GM23248 (cell line): ENCODE measurements around the gene RCSD1. TPM values are rescaled to one million over a fixed set of nuclear protein-coding genes. Genes with fewer than 3 reads are reported as not detected.

Experiments
- DNase-seq: peaks from one replicate; pipeline ENCODE4 v3.0.0-alpha.2; 2015
- H2AFZ ChIP-seq: fragments of 200-600 bp; sonication (generic); 2 replicates; pipeline ENCODE4 v1.6.1; 2016; ENCODE audit warnings: antibody characterized with exemption
- H3F3A ChIP-seq: fragments of 200-600 bp; sonication (generic); 2 replicates; pipeline ENCODE4 v1.6.1; 2016; ENCODE audit warnings: mild to moderate bottlenecking, antibody characterized with exemption, mixed run types; ENCODE audit not compliant: insufficient read depth
- H3K27ac ChIP-seq: fragments of 200-600 bp; sonication (generic); 2 replicates; pipeline ENCODE4 v1.5.1; 2016; ENCODE audit warnings: mild to moderate bottlenecking
- H3K27me3 ChIP-seq: fragments of 200-600 bp; sonication (generic); replicated peaks from 2 replicates; pipeline ENCODE4 v1.6.1; 2016; ENCODE audit warnings: mild to moderate bottlenecking; ENCODE audit not compliant: insufficient read depth
- H3K36me3 ChIP-seq: fragments of 200-600 bp; sonication (generic); 2 replicates; pipeline ENCODE4 v1.6.1; 2016; ENCODE audit warnings: low read depth, mild to moderate bottlenecking
- H3K4me1 ChIP-seq: fragments of 200-600 bp; sonication (generic); 2 replicates; pipeline ENCODE4 v1.6.1; 2016; ENCODE audit warnings: mild to moderate bottlenecking; ENCODE audit not compliant: insufficient read depth
- H3K4me2 ChIP-seq: fragments of 200-600 bp; sonication (generic); one replicate; pipeline ENCODE4 v1.6.1; 2016; ENCODE audit warnings: mild to moderate bottlenecking; ENCODE audit not compliant: unreplicated experiment
- H3K4me3 ChIP-seq: fragments of 200-600 bp; sonication (generic); 2 replicates; pipeline ENCODE4 v1.5.1; 2016; ENCODE audit warnings: mild to moderate bottlenecking
- H3K79me2 ChIP-seq: fragments of 200-600 bp; sonication (generic); 2 replicates; pipeline ENCODE4 v1.6.1; 2016; ENCODE audit warnings: mild to moderate bottlenecking; ENCODE audit not compliant: insufficient read depth
- H3K9ac ChIP-seq: fragments of 200-600 bp; sonication (generic); 2 replicates; pipeline ENCODE4 v1.6.1; 2016; ENCODE audit warnings: mild to moderate bottlenecking
- H3K9me2 ChIP-seq: fragments of 200-600 bp; sonication (generic); 2 replicates; pipeline ENCODE4 v1.6.1; 2016; ENCODE audit warnings: mixed run types, mild to moderate bottlenecking, moderate library complexity; ENCODE audit not compliant: insufficient read depth
- H3K9me3 ChIP-seq: fragments of 200-600 bp; sonication (generic); one replicate; pipeline ENCODE4 v1.6.1; 2017; ENCODE audit warnings: low read depth
- H4K20me1 ChIP-seq: fragments of 200-600 bp; sonication (generic); 2 replicates; pipeline ENCODE4 v1.6.0; 2016; ENCODE audit not compliant: insufficient read depth
- EZH2 ChIP-seq: fragments of 200-600 bp; sonication (generic); IDR thresholded peaks from 2 replicates; pipeline ENCODE4 v1.6.1; 2018; ENCODE audit warnings: antibody characterized with exemption, mild to moderate bottlenecking; ENCODE audit not compliant: insufficient read depth, poor library complexity, severe bottlenecking
- EZH2phosphoT487 ChIP-seq: fragments of 200-600 bp; sonication (generic); IDR thresholded peaks from 2 replicates; pipeline ENCODE4 v1.6.1; 2018; ENCODE audit warnings: antibody characterized with exemption, moderate library complexity, mild to moderate bottlenecking, low read depth; ENCODE audit not compliant: insufficient read depth
- WGBS, 2 experiments: methylation state at CpG; one replicate each; pipeline ENCODE4 v1.1.6; 2015 to 2017; ENCODE audit warnings: low lambda C conversion rate in 2 of 2, low coverage in 1 of 2; ENCODE audit errors: missing lambda C conversion rate in 2 of 2; 5-methylcytosine and 5-hydroxymethylcytosine counted together
- in situ Hi-C: fragments of 300-500 bp; cut with MboI; formaldehyde crosslinking; loops from 2 replicates; pipeline ENCODE4 v1.15.0; 2020
- polyA plus RNA-seq: library from polyadenylated mRNA; unstranded; fragments of >200 nt; fragmentation: Nextera tagmentation; extraction: Ambion mirVana; gene quantifications from 2 replicates; pipeline ENCODE4 v1.2.1, GENCODE V29; 2016
- total RNA-seq: library from RNA; depleted of rRNA; stranded (reverse); fragments of >200 nt; shearing (Covaris generic); gene quantifications from 2 replicates; pipeline ENCODE4 v1.2.3, GENCODE V29; 2014

The RCSD1 gene
- total and polyA plus RNA-seq, 2 experiments from 2014 or later: 0.22 to 0.23 TPM

- Histone ChIP-seq H3K9me3 (no peaks in the 10 kb centered on the region), H3K4me2 (no peak overlapping the region), H4K20me1 (no peaks in the 10 kb centered on the region), H3K79me2 (no peaks in the 10 kb centered on the region), H3K36me3 (no peaks in the 10 kb centered on the region), H3K4me1 (no peaks in the 10 kb centered on the region), H3K9ac (no peak overlapping the region), H3F3A (no peaks in the 10 kb centered on the region), H2AFZ (no peak overlapping the region), H3K9me2 (no peaks in the 10 kb centered on the region), H3K4me3 (no peak overlapping the region), H3K27me3 (no peaks in the 10 kb centered on the region), H3K27ac (no peak overlapping the region)
- no peak for DNase-seq
- in situ Hi-C loops: loop anchor here (25.0 kb wide), 3 partner anchors 91 to 591 kb away; partner anchors contain the start of genes GPA33 and STYXL2
- 91 to 92% methylated on average over 10 of the region's 10 CpGs for WGBS, 2 experiments
- no peak for TF ChIP-seq EZH2
- no peak for TF ChIP-seq EZH2phosphoT487
Observed at GRCh38 chr1:167678422-167678821, 48.4 kb downstream of the RCSD1 start.

GRCh38 chr1:167678838-167679237 lies 48.8 kb downstream of the RCSD1 start:
- TF ChIP-seq EZH2 (no peak), EZH2phosphoT487 (no peak)
- in situ Hi-C loops: loop anchor here (25.0 kb wide), 3 partner anchors 92 to 592 kb away; partner anchors contain the start of genes GPA33 and STYXL2
- Histone ChIP-seq H3K36me3 (no peaks in the 10 kb centered on the region), H3K4me3 (no peak overlapping the region), H3K9me2 (no peaks in the 10 kb centered on the region), H3K4me1 (no peaks in the 10 kb centered on the region), H3F3A (no peaks in the 10 kb centered on the region), H3K27me3 (no peaks in the 10 kb centered on the region), H4K20me1 (no peaks in the 10 kb centered on the region), H3K9me3 (no peaks in the 10 kb centered on the region), H2AFZ (no peak overlapping the region), H3K4me2 (no peak overlapping the region), H3K9ac (no peak overlapping the region), H3K79me2 (no peaks in the 10 kb centered on the region), H3K27ac (no peak overlapping the region)
- DNase-seq: no peak
- WGBS, 2 experiments: 98 to 99% methylated on average over 3 of the region's 3 CpGs

GRCh38 chr1:167679714-167680113 lies 49.7 kb downstream of the RCSD1 start:
- no peaks in the 10 kb centered on the region for H4K20me1 ChIP-seq
- 92 to 93% methylated on average over 6 of the region's 6 CpGs for WGBS, 2 experiments
- H3K4me2 ChIP-seq: no peak overlapping the region
- H3K27ac ChIP-seq: no peak overlapping the region
- H3K4me3 ChIP-seq: no peak overlapping the region
- no peak overlapping the region for H3K9ac ChIP-seq
- TF ChIP-seq EZH2 (no peak), EZH2phosphoT487 (no peak)
- DNase-seq: no peak
- no peaks in the 10 kb centered on the region for H3K27me3 ChIP-seq
- no peaks in the 10 kb centered on the region for H3F3A ChIP-seq
- H2AFZ ChIP-seq: no peak overlapping the region
- no peaks in the 10 kb centered on the region for H3K9me2 ChIP-seq
- in situ Hi-C loops: loop anchor here (25.0 kb wide), 3 partner anchors 92 to 592 kb away; partner anchors contain the start of genes GPA33 and STYXL2
- H3K79me2 ChIP-seq: no peaks in the 10 kb centered on the region
- no peaks in the 10 kb centered on the region for H3K9me3 ChIP-seq
- H3K4me1 ChIP-seq: no peaks in the 10 kb centered on the region
- H3K36me3 ChIP-seq: no peaks in the 10 kb centered on the region

GRCh38 chr1:167681024-167681423 lies 51.0 kb downstream of the RCSD1 start:
- H3F3A ChIP-seq: no peaks in the 10 kb centered on the region
- H3K9me3 ChIP-seq: no peaks in the 10 kb centered on the region
- DNase-seq: no peak
- H3K4me2 ChIP-seq: no peak overlapping the region
- H3K9me2 ChIP-seq: no peaks in the 10 kb centered on the region
- H3K4me1 ChIP-seq: no peaks in the 10 kb centered on the region
- no peak overlapping the region for H3K4me3 ChIP-seq
- H2AFZ ChIP-seq: no peak overlapping the region
- H3K79me2 ChIP-seq: no peaks in the 10 kb centered on the region
- TF ChIP-seq EZH2 (no peak), EZH2phosphoT487 (no peak)
- H3K36me3 ChIP-seq: no peaks in the 10 kb centered on the region
- H3K9ac ChIP-seq: no peak overlapping the region
- in situ Hi-C loops: loop anchor here (25.0 kb wide), 3 partner anchors 94 to 594 kb away; partner anchors contain the start of genes GPA33 and STYXL2
- 44 to 51% methylated on average over 3 of the region's 3 CpGs for WGBS, 2 experiments
- H3K27ac ChIP-seq: no peak overlapping the region
- no peaks in the 10 kb centered on the region for H3K27me3 ChIP-seq
- no peaks in the 10 kb centered on the region for H4K20me1 ChIP-seq
